ENCODE data around the gene VPS29.

VPS29 gene

DNA sequence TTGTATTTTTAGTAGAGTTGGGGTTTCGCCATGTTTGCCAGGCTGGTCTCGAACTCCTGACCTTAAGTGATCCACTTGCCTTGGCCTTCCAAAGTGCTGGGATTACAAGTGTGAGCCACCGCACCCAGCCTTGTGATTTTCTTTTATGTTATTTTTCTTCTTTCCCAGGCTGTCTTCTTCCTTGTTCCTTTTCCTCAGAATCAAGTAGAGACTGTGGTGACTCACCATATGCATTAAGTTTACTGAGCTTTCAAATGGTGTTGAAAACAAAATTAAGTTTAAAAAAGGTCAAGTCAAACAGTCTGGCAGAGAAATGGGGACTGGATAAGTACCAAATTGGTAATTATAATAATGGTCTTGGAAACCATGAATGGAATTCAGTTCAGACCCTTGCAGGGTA, 57.5 kb downstream of the VPS29 start:
- no peak for DNase-seq (ENCODE audit: low read depth)
